Stimulated activated CD4-positive, alpha-beta T cell treated with anti-CD3 and anti-CD28 coated beads, Interleukin-4, amount 100 ng/mL, for 48 hours (primary cell): Measurements from ENCODE around the gene PMVK.
"Not testable (repeated sequence)": the region's sequence is repeated elsewhere in the genome, so short reads cannot be mapped to it uniquely, and the experiment has no call there.

Experiments used
- DNase-seq, 2 donors: peaks; one replicate each; pipeline ENCODE4 v3.0.0-alpha.2; 2020; ENCODE audit warnings: low read depth in 2 of 2

PMVK gene

DNA sequence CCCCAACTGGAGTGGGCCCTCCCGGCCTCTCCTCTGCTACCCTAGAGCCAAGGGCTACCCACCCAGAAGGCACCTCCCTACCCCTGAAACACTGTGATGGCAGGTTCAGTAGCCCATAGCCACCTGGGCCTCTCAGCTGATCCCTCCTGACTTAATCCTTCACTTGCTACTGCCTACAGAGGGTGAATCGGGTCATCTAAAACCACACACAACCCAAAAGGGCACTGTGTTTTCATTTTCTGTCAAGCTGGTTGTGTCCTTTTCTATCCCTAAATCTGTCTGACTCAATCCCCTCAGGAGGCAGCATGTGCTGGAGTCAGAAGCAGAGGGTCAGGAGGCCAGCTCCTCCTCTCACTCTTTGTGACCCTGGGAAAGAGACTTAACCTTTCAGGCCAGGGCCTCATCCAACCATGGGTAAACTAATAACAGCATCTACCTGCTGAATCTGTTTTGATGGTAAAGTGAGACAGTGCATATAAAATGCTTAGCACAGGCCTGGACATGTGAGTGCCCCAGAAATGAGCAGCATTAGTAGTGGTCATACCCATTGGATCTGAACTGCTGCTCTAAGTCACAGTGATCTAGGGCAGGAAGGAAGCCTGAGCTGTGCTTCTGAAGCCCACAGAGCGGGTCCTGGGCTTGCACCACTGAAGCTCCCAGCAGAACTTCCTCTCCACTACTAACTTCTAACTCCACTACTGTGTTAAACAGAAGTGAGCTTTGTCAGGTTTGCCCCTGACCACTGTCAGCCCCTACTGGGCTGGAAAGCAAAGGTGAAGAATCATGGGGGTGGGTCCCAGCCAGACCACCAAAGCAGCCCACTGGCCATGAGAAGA is 11.0 kb downstream of the PMVK start:
- DNase-seq: no peak

DNA sequence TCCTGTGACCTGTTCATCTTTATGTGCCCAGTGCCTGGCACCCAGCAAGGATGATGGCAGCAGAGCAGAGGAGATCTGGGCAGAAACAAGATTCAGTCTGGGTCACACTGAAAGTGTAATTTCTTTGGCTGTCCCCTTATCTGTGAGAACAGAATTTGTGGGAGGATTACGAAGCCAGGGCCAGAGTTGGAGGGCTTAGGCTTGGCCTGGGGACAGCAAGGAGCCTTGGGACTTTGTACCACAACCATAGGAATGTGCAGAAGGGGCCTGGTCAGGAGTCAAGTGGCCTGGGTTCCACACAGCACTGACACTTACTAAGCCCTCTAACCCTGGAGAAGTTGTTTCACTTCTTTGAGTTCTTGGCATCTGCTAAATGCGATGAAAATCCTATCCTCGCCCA is 12.8 kb downstream of the PMVK start:
- no peak for DNase-seq

DNA sequence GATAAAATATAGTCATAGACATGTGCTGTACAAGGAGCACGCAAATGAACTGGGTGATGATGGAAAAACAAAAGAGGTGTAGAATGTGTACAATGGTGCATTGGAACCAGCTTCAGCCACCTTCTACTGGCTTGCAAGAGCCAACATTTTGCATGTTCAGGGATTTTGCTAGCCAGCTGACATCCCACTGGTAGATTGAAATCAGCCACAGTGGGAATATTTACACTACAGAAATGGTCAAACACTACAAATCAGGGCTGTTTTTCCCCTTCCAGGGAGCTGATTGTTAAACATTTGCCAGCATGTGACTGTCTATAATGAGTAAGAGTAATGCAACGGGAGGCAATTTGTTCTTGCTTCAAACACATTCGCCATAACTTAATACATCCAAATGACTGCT is 23.2 kb downstream of the PMVK start:
- no peak for DNase-seq

DNA sequence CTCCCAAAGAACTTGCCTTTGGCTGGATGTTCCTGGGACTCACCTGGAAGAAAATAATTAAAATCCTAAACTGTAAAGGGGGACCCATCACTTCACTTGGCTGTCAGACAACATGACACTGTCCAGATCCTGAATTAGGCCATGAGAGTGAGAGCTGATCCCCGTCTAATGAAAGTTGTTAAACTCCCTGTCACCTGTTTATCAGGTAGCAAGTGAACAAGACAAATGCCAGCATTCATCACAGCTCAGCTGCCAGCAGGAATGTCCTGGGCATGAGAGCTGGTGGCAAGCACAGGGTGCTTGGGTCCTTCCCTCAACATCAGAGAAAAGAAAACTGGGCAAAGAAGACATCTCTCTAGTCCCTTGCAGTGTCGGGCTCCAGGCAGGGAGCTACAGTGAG is 23.8 kb downstream of the PMVK start:
- no peak for DNase-seq

DNA sequence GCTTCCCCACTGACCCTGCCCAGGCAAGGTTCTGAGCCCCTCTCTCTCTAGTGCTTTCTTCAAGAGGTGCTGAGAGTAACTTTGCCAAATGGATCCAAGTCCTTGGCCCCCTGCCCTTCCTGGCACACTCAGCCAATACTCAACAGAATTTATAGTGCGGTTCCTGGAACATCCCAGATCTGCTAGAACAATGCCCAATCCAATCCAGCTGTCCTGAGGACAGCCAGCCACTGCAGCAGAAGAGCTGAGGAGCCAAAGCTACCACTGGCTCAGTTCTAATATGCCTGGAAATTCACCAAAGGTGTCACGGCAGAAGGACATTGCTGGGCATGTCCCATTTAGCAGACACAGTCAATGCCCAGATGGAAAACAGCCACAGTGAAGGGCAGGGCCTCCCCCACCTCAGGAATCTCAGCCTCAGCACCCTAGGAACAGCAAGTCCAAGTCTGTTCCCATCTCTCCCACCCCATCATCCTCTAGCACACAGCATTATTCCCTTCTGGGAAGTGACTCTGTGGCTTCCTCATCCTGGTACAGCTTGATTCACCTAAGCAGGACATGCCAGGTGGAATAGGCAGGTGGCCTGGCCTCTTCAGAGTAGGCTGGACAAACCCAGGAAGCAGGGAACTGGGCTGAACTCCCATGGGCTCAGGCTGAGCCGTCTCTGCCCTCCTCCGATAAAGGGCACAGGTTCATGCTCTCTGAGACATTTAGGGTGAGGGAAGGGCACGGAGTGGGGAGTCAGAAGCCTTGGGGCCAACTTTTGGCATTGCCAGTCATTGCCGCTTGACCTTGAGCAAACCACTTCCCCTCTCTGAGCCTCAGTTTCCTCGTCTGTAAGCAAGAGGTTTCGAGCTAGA is 24.6 kb downstream of the PMVK start:
- no peak for DNase-seq

DNA sequence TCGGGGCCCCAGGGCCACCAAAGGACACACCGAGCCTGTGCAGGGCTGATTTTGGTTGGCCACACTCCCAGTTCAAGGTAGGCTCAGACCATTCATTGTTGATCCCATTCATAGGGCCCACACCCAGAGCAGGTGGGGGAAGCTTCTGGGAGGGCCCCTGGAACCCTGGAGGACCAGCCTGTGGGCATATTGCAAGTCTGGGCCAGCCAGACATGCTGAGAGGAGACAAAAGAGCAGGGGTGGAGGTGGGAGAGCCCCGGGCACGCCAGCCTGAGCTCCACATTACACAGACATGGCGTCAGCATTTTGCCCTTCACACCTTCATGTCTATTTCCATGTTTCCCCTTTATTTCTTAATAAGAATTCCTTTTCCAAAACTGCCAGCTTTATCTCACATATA is 25.7 kb downstream of the PMVK start:
- no peak for DNase-seq

DNA sequence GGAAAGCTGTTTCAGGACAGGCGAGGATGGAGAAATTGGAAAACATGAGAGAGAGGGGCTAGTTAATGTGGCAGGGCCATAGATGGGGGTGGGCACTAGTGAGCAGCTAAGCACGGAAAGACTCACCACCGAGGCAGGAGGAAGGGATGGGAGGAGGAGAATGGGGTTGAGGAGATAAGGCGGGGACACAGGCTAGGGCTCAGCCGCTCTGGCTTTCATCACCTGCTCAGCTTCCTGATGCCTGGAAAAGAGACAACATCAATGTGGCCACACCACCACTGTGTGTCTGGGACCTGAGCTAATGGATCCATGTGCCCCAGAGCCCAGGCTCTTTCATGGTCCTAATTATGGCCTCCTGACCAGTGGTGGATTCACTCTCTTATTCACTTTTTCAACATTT is 27.6 kb downstream of the PMVK start:
- DNase-seq: no peak

DNA sequence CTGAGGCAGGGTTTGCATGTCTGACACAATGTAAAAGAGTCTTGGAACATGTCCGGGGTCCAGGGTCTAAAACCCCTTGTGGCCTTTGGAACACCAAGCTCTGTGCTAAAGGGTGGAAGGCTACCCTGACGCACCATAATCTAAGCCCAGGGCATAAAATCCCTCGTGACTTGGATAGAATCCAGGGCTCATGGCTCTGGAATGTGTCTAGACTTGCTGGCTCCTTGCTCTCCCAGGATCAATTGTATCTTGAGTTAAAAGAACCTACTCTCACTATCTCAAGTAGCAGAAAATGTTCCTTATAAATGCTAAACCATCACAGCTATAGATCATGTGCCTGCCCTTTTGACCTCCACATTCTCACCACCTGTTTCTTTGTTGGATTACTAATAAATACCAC is 28.4 kb downstream of the PMVK start:
- not testable (repeated sequence) for DNase-seq

DNA sequence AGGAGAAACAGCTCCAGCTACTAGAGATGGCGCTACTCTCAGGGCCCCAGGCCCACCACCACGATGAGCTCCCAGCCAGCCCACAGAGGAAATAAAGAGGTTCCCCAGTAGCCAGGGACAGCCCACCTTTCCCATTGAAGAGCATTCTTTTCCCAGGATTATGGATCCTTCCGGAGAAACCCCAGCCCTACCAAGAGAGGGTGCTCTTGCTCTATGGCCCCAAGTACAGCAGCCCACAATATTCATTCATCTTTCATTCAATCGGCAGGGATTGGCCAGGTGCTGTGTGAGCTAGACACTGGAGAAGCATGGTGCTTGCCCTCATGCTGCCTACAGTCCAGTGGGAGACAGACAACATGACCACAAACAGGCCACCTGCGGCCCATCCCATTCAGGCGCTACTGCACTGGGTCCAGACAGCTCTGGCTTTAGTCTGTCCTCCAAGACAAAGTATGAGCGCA is 29.9 kb downstream of the PMVK start:
- no peak for DNase-seq

DNA sequence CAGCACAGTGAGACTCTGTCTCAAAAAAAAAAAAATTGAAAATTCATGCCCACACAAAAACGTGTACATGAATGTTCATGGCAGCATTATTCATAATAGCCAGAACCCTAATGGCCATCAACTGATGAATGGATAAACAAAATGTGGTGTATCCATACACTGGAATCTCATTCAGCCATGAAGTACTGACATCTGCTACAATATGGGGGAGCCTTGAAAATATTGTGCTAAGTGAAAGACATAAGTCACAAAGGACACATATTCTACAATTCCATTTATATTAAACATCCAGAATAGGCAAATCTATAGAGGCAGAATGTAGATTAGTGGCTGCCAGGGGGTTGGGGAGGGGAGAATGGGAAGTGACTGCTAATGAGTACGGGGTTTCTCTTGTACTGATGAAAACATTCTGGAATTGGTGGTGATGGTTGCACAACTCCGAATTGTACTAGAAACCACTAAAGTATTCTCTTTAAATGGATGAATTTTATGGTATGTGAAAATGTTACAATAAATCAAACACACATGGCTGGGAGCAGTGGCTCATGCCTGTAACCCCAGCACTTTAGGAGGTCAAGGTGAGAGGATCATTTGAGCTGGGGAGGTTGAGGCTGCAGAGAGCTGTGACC is 33.5 kb downstream of the PMVK start:
- no peak for DNase-seq

DNA sequence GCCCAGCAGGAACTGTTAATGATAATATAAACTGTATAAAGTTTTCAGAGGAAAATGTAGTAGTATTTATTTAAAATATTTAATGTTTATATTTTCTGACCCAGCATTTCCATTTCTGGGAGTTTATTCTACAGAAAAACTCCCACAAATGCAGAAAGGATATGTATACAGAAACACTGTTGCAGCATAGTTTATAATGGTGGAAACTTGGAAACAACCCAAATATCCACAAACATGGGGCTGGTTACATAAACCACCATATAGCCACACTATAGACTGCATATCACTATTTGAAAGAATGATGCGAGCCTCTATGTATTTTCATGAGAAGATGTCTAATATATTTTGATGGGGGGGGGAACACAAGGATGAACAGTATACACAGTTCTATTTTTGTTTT is 34.9 kb downstream of the PMVK start:
- no peak for DNase-seq

DNA sequence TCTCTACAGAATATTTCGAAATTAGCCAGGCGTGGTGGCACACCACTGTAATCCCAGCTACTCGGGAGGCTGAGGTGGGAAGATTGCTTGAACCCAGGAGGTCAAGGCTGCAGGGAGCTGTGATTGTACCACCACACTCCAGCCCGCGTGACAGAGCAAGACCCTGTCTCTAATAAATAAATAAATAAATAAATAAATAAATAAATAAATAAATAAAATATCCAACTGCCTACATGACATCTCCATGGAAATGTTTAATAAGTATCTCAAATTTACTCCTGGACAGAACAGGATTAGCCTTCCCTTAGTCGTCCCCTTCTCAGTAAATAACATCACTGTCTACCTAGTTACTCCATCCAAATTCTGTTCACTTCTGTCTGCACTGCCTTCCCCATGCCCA is 37.5 kb downstream of the PMVK start:
- DNase-seq: no peak

DNA sequence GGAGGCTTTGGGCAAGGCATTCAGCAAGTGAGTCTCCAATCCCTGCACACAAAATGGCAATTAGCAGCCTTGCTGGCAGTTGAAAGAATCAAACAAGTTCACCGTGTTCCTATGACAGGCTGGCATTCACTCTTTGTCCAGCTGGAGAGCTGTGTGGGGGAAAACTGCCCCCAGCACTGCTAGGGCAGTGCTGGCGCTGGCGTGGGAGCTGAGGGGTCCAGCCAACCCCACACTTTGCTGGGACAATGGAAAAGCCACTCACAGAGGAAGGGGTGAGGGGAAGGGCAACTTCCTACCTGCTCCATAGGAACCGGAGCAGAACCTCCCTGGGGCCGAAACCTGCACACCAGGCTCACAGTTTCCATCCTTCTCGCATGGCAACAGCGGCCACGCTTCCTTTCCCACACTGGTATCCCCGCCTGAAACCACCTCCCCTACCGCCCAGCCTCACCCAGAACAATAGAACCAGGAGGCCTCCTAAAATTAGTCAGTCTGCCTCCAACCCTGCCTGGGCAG is 39.7 kb downstream of the PMVK start:
- no peak for DNase-seq

DNA sequence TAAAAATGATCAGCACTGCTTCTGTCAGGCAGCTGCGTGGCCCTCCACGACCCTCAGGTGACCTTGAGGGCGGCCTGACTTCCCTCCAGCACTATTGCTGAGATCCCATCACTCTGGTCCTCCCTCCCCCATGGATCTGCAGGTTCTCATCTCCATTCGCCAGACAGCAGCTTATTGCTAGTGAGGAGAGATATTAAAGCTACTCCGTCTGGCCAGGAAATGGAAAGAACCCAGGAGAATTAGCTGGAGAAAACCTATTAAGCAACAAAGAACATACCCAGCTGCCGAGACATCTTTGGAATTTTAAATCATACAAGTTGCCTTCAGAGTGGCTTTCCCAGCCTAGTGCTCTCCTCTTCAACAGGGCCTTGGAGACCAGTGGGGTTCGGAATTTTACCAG is 40.7 kb downstream of the PMVK start:
- DNase-seq: no peak

DNA sequence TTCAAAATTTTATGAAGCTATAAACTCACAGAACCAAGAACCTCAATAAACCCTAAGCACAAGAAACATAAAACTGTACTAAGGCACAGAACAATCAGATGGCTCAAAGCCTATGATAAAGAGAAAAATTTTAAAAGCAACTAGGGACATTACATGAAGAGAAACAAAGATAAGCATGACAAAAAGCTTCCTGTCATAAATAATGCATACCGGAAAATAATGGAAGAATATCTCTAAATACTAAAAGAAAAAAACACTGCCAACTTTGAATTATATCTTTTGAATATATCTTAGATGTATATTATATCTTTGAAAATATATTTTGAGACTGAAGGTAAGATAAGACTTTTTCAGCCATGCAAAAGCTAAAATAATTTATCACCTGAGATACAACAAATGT is 45.1 kb downstream of the PMVK start:
- DNase-seq: no peak

DNA sequence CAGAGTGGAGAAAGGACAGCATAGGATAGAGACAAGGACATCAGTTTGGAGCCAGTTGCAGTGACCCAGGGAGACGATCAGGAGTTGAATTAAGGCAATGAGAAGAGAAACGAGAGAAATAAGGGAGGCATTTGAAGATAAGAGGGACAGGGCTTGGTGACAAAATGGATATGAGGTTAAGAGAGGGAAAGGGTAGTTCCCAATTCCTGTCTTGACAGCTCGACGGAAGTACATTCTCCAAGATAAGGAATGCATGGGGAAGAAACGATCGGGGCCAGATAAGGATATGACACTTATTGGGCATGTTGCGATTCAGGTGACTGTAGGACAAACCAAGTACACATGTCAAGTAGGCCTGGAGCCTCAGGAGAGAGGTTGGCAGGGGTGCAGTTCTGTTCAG is 47.8 kb downstream of the PMVK start:
- no peak for DNase-seq

DNA sequence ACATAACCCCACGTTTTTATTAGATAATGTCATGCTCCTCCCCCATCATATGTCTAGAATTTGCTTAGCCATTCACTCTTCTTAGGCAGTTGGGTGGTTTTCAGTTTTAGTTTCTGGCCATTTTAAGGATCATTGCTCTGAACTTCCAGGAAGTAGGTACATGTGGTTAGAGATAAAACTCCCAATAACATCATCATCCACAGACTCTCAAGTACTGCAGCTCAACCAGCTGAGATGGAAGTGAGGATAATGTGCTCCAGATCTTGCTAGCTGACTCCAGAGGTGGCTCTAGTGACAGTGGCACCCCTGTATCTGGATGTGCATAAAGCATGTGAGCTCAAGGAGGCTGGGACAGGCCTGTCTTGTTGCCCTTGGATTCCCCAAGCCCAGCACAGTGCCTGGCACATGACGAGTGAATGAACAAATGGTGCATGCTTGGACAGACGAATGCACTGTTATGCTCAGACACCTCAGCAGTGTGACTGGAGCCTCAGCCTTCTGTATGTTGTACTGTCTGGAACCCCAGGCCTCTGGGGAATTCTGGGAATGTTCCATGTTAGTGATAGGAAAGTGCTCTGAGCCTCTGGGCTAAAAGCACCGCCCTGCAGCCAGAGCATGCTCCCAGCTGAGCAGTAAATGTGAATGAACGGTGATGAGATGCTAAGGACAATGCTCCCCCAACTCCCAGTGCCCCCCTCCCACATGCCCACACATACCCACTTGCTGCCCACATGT is 50.1 kb downstream of the PMVK start:
- no peak for DNase-seq

DNA sequence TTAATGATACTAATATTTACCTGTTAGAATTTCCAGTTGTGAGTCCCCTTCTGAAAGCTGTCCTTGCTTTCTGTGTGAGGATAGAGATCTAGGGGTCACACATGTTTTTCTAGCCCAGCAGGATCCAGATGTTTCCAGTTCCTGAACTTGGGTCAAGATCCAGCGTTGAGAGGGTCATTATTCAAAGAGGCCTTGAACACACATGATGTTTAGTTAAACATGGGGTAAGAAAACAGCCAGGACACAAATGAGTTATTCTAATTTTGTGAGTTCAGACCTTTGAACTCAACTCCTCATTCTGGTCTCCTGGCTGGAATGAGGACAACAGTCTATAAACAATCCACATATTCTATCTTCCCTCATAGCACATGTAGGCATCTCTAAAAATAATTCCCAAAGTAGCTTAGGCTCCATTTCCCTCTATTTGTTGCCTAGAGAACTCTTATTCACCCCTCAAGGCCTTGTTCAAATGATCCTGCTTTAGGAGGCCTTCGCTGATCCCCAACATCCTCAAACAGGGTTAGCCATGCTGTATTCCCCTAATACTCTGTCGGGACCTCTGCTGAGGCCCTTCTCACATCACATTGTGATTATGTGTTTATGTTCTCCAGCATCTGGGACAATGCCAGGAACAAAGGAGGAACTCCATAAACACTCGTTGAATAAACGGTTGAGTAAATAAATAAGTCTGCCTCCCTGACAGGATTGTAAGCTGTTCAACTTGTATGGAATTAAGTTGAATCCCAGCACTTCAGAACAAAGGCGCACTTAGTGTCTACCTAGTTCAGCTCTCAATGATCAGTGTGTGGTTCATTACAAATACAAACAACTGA is 51.4 kb downstream of the PMVK start:
- DNase-seq: no peak

DNA sequence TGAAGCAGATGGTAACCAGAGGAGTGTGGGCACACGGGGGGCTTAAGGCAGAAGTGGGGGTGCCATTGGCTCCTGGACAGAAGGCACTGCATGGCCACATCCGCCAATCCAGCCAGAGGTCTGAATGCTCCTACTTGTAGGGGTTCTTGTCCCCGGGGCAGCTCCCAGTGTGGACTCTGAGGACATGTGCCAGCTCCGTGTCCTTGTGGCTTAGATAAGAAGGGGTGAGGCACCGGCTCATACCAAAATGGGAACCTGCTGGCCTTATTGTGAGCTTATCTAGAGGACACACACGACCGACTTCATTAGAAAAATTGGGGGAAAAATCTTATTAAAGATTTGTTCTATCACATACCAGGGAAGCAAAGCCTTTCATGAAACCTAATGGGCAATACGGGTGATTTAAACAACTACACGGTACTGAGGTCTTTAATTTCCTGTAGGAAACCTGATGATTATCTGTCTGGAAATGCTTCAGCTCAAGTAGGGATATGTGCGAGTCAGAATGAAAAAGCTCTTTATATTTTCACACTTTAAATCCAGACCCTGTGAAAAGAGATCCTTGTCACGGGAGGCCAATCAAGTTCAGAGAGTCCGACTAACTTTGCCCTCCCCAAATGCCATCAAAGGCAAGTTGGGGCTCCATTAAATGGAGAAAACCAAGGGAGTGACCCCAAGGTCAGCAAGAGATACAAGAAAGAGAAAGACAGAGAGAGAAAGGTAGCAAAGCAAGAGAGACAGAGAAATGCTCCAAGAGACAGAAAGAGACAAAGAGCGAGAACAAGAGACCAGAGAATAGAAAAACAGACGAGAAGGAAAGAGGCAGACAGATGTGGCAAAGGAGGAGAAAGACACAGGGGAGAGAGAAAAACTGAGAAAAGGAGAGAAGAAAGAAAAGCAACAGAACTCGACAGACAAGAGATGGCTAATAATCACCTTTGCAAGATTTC is 52.3 kb downstream of the PMVK start:
- DNase-seq: no peak
